ENCODE measurements around the gene RXRG. TPM values are rescaled to one million over a fixed set of nuclear protein-coding genes. Genes with fewer than 3 reads are reported as not detected.

RXRG gene
- total RNA-seq, 1 experiment from 2014 or later, result not detected

- H3K9me3 ChIP-seq (ENCODE audit: low read length), result no peaks in the 10 kb centered on the region
- no peak overlapping the region for H3K9ac ChIP-seq (ENCODE audit: low read length)
- no peaks in the 10 kb centered on the region for H3K9me2 ChIP-seq (replicated peaks; ENCODE audit: low read length)
- no peaks in the 10 kb centered on the region for H3K36me3 ChIP-seq (ENCODE audit: low read depth, low read length)
- ATAC-seq, result no peak
- DNase-seq, result no peak
- no peaks in the 10 kb centered on the region for H3K79me2 ChIP-seq (ENCODE audit: low read length)
- peaks cover 27% of the 10 kb centered on the region for H3K27me3 ChIP-seq (ENCODE audit: low read length)
- H3K4me2 ChIP-seq (ENCODE audit: low read length), result no peak overlapping the region
- H3K4me3 ChIP-seq (ENCODE audit: low read length), result no peak overlapping the region
- H4K20me1 ChIP-seq (ENCODE audit: low read length), result no peaks in the 10 kb centered on the region
- H3K27ac ChIP-seq (ENCODE audit: low read length), result no peak overlapping the region
- TF ChIP-seq, protein P1, sequence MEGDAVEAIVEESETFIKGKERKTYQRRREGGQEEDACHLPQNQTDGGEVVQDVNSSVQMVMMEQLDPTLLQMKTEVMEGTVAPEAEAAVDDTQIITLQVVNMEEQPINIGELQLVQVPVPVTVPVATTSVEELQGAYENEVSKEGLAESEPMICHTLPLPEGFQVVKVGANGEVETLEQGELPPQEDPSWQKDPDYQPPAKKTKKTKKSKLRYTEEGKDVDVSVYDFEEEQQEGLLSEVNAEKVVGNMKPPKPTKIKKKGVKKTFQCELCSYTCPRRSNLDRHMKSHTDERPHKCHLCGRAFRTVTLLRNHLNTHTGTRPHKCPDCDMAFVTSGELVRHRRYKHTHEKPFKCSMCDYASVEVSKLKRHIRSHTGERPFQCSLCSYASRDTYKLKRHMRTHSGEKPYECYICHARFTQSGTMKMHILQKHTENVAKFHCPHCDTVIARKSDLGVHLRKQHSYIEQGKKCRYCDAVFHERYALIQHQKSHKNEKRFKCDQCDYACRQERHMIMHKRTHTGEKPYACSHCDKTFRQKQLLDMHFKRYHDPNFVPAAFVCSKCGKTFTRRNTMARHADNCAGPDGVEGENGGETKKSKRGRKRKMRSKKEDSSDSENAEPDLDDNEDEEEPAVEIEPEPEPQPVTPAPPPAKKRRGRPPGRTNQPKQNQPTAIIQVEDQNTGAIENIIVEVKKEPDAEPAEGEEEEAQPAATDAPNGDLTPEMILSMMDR (conservative IDR thresholded peaks at IDR 0.05; ENCODE audit: low read depth, low read length), result no peak
- TF ChIP-seq EZH2 (IDR thresholded peaks at IDR 0.05; ENCODE audit: low read length, unreplicated experiment), result no peak
- no peak for TF ChIP-seq EZH2phosphoT487 (IDR thresholded peaks at IDR 0.05; ENCODE audit: borderline replicate concordance, low read length)
- BruUV-seq (replicated peaks), result no TSS peak
- H2AFZ ChIP-seq (ENCODE audit: low read length), result no peak overlapping the region
- ChIA-PET POLR2A (ENCODE audit: unreplicated experiment) (no interaction called here), CTCF (no interaction called here)
- no peaks in the 10 kb centered on the region; the same call in 1 of the 2 replicates for H3K4me1 ChIP-seq (ENCODE audit: insufficient read depth, low read length)
- intact Hi-C loops (cut with micrococcal nuclease), result no loop called here
- no peaks in the 10 kb centered on the region for H3F3A ChIP-seq (ENCODE audit: low read length, unreplicated experiment)
These were observed 6.8 kb upstream of the RXRG start for GRCh38 chr1:165451691-165452090.

- Histone ChIP-seq H3K27me3 (ENCODE audit: low read length) (peaks cover 52% of the 10 kb centered on the region), H3K27ac (ENCODE audit: low read length) (no peak overlapping the region), H3K4me1 (ENCODE audit: insufficient read depth, low read length) (no peaks in the 10 kb centered on the region), H3K79me2 (ENCODE audit: low read length) (no peaks in the 10 kb centered on the region), H2AFZ (ENCODE audit: low read length) (no peak overlapping the region), H3K4me3 (ENCODE audit: low read length) (no peak overlapping the region), H4K20me1 (ENCODE audit: low read length) (no peaks in the 10 kb centered on the region), H3K9me3 (ENCODE audit: low read length) (no peaks in the 10 kb centered on the region), H3K9me2 (replicated peaks; ENCODE audit: low read length) (no peaks in the 10 kb centered on the region), H3F3A (ENCODE audit: low read length, unreplicated experiment) (no peaks in the 10 kb centered on the region), H3K36me3 (ENCODE audit: low read depth, low read length) (no peaks in the 10 kb centered on the region), H3K4me2 (ENCODE audit: low read length) (no peak overlapping the region), H3K9ac (ENCODE audit: low read length) (no peak overlapping the region)
- CTCF ChIA-PET, result no interaction called here
- no TSS peak for BruUV-seq (replicated peaks)
- DNase-seq, result no peak
- no peak for ATAC-seq
- intact Hi-C loops (cut with micrococcal nuclease), result no loop called here
- TF ChIP-seq EZH2phosphoT487 (IDR thresholded peaks at IDR 0.05; ENCODE audit: borderline replicate concordance, low read length) (no peak), EZH2 (IDR thresholded peaks at IDR 0.05; ENCODE audit: low read length, unreplicated experiment) (no peak)
- TF ChIP-seq, protein P1 (conservative IDR thresholded peaks at IDR 0.05; ENCODE audit: low read depth, low read length), result no peak
- POLR2A ChIA-PET (ENCODE audit: unreplicated experiment), result no interaction called here
These were observed 4.2 kb upstream of the RXRG start for GRCh38 chr1:165449131-165449530.

GRCh38 chr1:165445388-165445787 is 462 bp upstream of the RXRG start:
- ATAC-seq (no peak), DNase-seq (no peak)
- H4K20me1 ChIP-seq (ENCODE audit: low read length), result no peaks in the 10 kb centered on the region
- no peaks in the 10 kb centered on the region for H3K4me1 ChIP-seq (ENCODE audit: insufficient read depth, low read length)
- no peak overlapping the region for H3K27ac ChIP-seq (ENCODE audit: low read length)
- no peaks in the 10 kb centered on the region for H3K79me2 ChIP-seq (ENCODE audit: low read length)
- intact Hi-C loops (cut with micrococcal nuclease), result no loop called here
- H3K36me3 ChIP-seq (ENCODE audit: low read depth, low read length), result no peaks in the 10 kb centered on the region
- POLR2A ChIA-PET (ENCODE audit: unreplicated experiment), result no interaction called here
- no peaks in the 10 kb centered on the region for H3F3A ChIP-seq (ENCODE audit: low read length, unreplicated experiment)
- no peaks in the 10 kb centered on the region for H3K9me3 ChIP-seq (ENCODE audit: low read length)
- TF ChIP-seq EZH2phosphoT487 (IDR thresholded peaks at IDR 0.05; ENCODE audit: borderline replicate concordance, low read length), result no peak
- TF ChIP-seq, protein P1 (conservative IDR thresholded peaks at IDR 0.05; ENCODE audit: low read depth, low read length), result no peak
- no peak for TF ChIP-seq EZH2 (IDR thresholded peaks at IDR 0.05; ENCODE audit: low read length, unreplicated experiment)
- BruUV-seq (replicated peaks), result no TSS peak
- no peak overlapping the region for H3K4me3 ChIP-seq (ENCODE audit: low read length)
- no peak overlapping the region for H2AFZ ChIP-seq (ENCODE audit: low read length)
- no peak overlapping the region for H3K9ac ChIP-seq (ENCODE audit: low read length)
- no peaks in the 10 kb centered on the region for H3K9me2 ChIP-seq (replicated peaks; ENCODE audit: low read length)
- H3K4me2 ChIP-seq (ENCODE audit: low read length), result no peak overlapping the region
- CTCF ChIA-PET, result no interaction called here
- peaks cover 84% of the 10 kb centered on the region for H3K27me3 ChIP-seq (ENCODE audit: low read length)
